IgD-negative memory B cell (primary cell): ENCODE data around the gene LENG1. TPM values are rescaled to one million over a fixed set of nuclear protein-coding genes. Genes with fewer than 3 reads are reported as not detected.
"Not testable (repeated sequence)": the region's sequence is repeated elsewhere in the genome, so short reads cannot be mapped to it uniquely, and the experiment has no call there.

Source experiments
- H3K27ac Mint-ChIP-seq, 3 donors: one replicate each; pipeline ENCODE4 v1.8.0; 2020 to 2022; ENCODE audit warnings: mild to moderate bottlenecking in 3 of 3, mixed read lengths in 3 of 3, moderate library complexity in 1 of 3
- H3K27me3 Mint-ChIP-seq: one replicate; pipeline ENCODE4 v1.8.0; 2021; ENCODE audit warnings: mixed read lengths
- H3K36me3 Mint-ChIP-seq: one replicate; pipeline ENCODE4 v1.8.0; 2020; ENCODE audit warnings: mild to moderate bottlenecking, mixed read lengths
- H3K4me1 Mint-ChIP-seq, 3 donors: one replicate each; pipeline ENCODE4 v1.8.0; 2020 to 2022; ENCODE audit warnings: mixed read lengths in 3 of 3, mild to moderate bottlenecking in 1 of 3
- H3K4me3 Mint-ChIP-seq, 4 donors: one replicate each; pipeline ENCODE4 v1.8.0; 2020 to 2022; ENCODE audit warnings: mild to moderate bottlenecking in 4 of 4, mixed read lengths in 4 of 4, moderate library complexity in 3 of 4
- H3K9me3 Mint-ChIP-seq, 3 donors: one replicate each; pipeline ENCODE4 v1.8.0; 2020 to 2021; ENCODE audit warnings: mixed read lengths in 3 of 3, mild to moderate bottlenecking in 1 of 3
- polyA plus RNA-seq: library from polyadenylated mRNA; unstranded; fragments of 300-500 nt; fragmentation: Illumina TruSeq; gene quantifications from one replicate; pipeline ENCODE4 v1.2.3, GENCODE V29; 2021

Gene LENG1
- polyA plus RNA-seq, 1 donor from 2014 or later = 15.8 TPM

- peaks cover 0 to 5% (median 0%) of the 10 kb centered on the region in 3 donors for H3K4me1 Mint-ChIP-seq
- H3K36me3 Mint-ChIP-seq = peaks cover 8% of the 10 kb centered on the region
- H3K27me3 Mint-ChIP-seq = no peaks in the 10 kb centered on the region
- no peaks in the 10 kb centered on the region for H3K9me3 Mint-ChIP-seq
- H3K27ac Mint-ChIP-seq = no peak overlapping the region
- H3K4me3 Mint-ChIP-seq = peak overlapping the region in 1 of 4 donors; percentile 12
These were observed 20.5 kb upstream of the LENG1 start for GRCh38 chr19:54179921-54180461.

- Mint-ChIP-seq H3K4me1 (peaks cover 0 to 8% (median 0%) of the 10 kb centered on the region in 3 donors), H3K27ac (no peak overlapping the region), H3K27me3 (no peaks in the 10 kb centered on the region), H3K36me3 (peaks cover 8% of the 10 kb centered on the region), H3K9me3 (no peaks in the 10 kb centered on the region), H3K4me3 (peak overlapping the region in 2 of 4 donors; percentile 30 to 51)
These were observed 19.8 kb upstream of the LENG1 start for GRCh38 chr19:54179262-54179852.

- Mint-ChIP-seq H3K4me1 (peaks cover 0 to 6% (median under 1%) of the 10 kb centered on the region in 3 donors), H3K9me3 (no peaks in the 10 kb centered on the region), H3K36me3 (peaks cover 6% of the 10 kb centered on the region), H3K27me3 (no peaks in the 10 kb centered on the region), H3K27ac (no peak overlapping the region), H3K4me3 (peak overlapping the region in 1 of 4 donors; percentile 12)
These were observed 19.2 kb upstream of the LENG1 start for GRCh38 chr19:54178581-54179261.

- no peak overlapping the region for H3K4me3 Mint-ChIP-seq
- no peak overlapping the region for H3K27ac Mint-ChIP-seq
- H3K9me3 Mint-ChIP-seq = no peaks in the 10 kb centered on the region
- peaks cover 0 to 10% (median 6%) of the 10 kb centered on the region in 3 donors for H3K4me1 Mint-ChIP-seq
- H3K36me3 Mint-ChIP-seq = peaks cover 6% of the 10 kb centered on the region
- no peaks in the 10 kb centered on the region for H3K27me3 Mint-ChIP-seq
These were observed 14.7 kb upstream of the LENG1 start for GRCh38 chr19:54173951-54174834.

GRCh38 chr19:54173359-54173699 lies 13.8 kb upstream of the LENG1 start:
- Mint-ChIP-seq H3K4me1 (peaks cover 0 to 10% (median 6%) of the 10 kb centered on the region in 3 donors), H3K36me3 (peaks cover 2% of the 10 kb centered on the region), H3K4me3 (peak overlapping the region in 1 of 4 donors; percentile 47), H3K27ac (no peak overlapping the region), H3K27me3 (no peaks in the 10 kb centered on the region), H3K9me3 (no peaks in the 10 kb centered on the region)

- Mint-ChIP-seq H3K4me3 (peak within 1 kb of the TSS in 2 of 4 donors; percentile 47 to 70), H3K27ac (no peak within 1 kb of the TSS), H3K4me1 (peaks cover 0 to 13% (median 6%) of the 10 kb centered on the region in 3 donors), H3K36me3 (no peaks in the 10 kb centered on the region), H3K9me3 (no peaks in the 10 kb centered on the region), H3K27me3 (no peaks in the 10 kb centered on the region)
These were observed 13.2 kb upstream of the LENG1 start, which contains the start of gene TMC4 for GRCh38 chr19:54172471-54173358. Gene TMC4 (minus strand): TSS chr19:54173160. CDS start chr19:54173117, 43 bp downstream.

- H3K9me3 Mint-ChIP-seq, H3K36me3 Mint-ChIP-seq, H3K4me3 Mint-ChIP-seq, H3K27ac Mint-ChIP-seq, H3K27me3 Mint-ChIP-seq: not testable (repeated sequence)
- H3K4me1 Mint-ChIP-seq = peaks cover 0 to 13% (median 6%) of the 10 kb centered on the region in 3 donors
These were observed 12.4 kb upstream of the LENG1 start for GRCh38 chr19:54171736-54172431.

GRCh38 chr19:54169149-54169740 lies 9.7 kb upstream of the LENG1 start:
- peaks cover 13% of the 10 kb centered on the region for H3K27me3 Mint-ChIP-seq
- no peaks in the 10 kb centered on the region for H3K36me3 Mint-ChIP-seq
- H3K9me3 Mint-ChIP-seq = no peaks in the 10 kb centered on the region
- H3K4me3 Mint-ChIP-seq = no peak overlapping the region
- H3K4me1 Mint-ChIP-seq = peaks cover 0 to 8% (median 6%) of the 10 kb centered on the region in 3 donors
- no peak overlapping the region for H3K27ac Mint-ChIP-seq

- no peak overlapping the region for H3K27ac Mint-ChIP-seq
- no peak overlapping the region for H3K4me3 Mint-ChIP-seq
- peaks cover 14% of the 10 kb centered on the region for H3K27me3 Mint-ChIP-seq
- peaks cover 0 to 8% (median 2%) of the 10 kb centered on the region in 3 donors for H3K4me1 Mint-ChIP-seq
- H3K9me3 Mint-ChIP-seq = no peaks in the 10 kb centered on the region
- H3K36me3 Mint-ChIP-seq = no peaks in the 10 kb centered on the region
These were observed 8.8 kb upstream of the LENG1 start for GRCh38 chr19:54168174-54168917.

- H3K27ac Mint-ChIP-seq = peak overlapping the region in 1 of 3 donors; percentile 90
- no peaks in the 10 kb centered on the region for H3K9me3 Mint-ChIP-seq
- no peaks in the 10 kb centered on the region for H3K36me3 Mint-ChIP-seq
- H3K4me3 Mint-ChIP-seq = peak overlapping the region in 2 of 4 donors; percentile 49 to 63
- H3K27me3 Mint-ChIP-seq = peaks cover 14% of the 10 kb centered on the region
- peaks cover 9 to 13% (median 10%) of the 10 kb centered on the region in 3 donors for H3K4me1 Mint-ChIP-seq
These were observed 5.7 kb upstream of the LENG1 start for GRCh38 chr19:54165222-54165621.

GRCh38 chr19:54164369-54165068 lies 5.0 kb upstream of the LENG1 start:
- H3K4me3 Mint-ChIP-seq = peak overlapping the region in 1 of 4 donors; percentile 63
- H3K4me1 Mint-ChIP-seq = peaks cover 15 to 19% (median 15%) of the 10 kb centered on the region in 3 donors
- no peaks in the 10 kb centered on the region for H3K9me3 Mint-ChIP-seq
- peaks cover 14% of the 10 kb centered on the region for H3K27me3 Mint-ChIP-seq
- H3K27ac Mint-ChIP-seq = peak overlapping the region in 1 of 3 donors; percentile 90
- no peaks in the 10 kb centered on the region for H3K36me3 Mint-ChIP-seq

- H3K36me3 Mint-ChIP-seq = no peaks in the 10 kb centered on the region
- peak overlapping the region in 3 of 4 donors; percentile 86 to 96 (median 93) for H3K4me3 Mint-ChIP-seq
- no peaks in the 10 kb centered on the region for H3K9me3 Mint-ChIP-seq
- peak overlapping the region in 1 of 3 donors; percentile 77 for H3K27ac Mint-ChIP-seq
- H3K4me1 Mint-ChIP-seq = peaks cover 16 to 26% (median 21%) of the 10 kb centered on the region in 3 donors
- H3K27me3 Mint-ChIP-seq = peaks cover 14% of the 10 kb centered on the region
These were observed 3.4 kb upstream of the LENG1 start for GRCh38 chr19:54162884-54163283.
